Islet of Langerhans (tissue), 1 donor: ENCODE measurements around the gene SNX27.

ENCODE experiments used
- FAIRE-seq: peaks from one replicate; lab custom pipeline; 2011; peaks lifted over from hg19 to GRCh38; lab: Jason Lieb, UNC

The SNX27 gene

GRCh38 chr1:151706464-151707415 lies 94.9 kb downstream of the SNX27 start:
- no peak for FAIRE-seq

GRCh38 chr1:151707541-151708065 lies 95.8 kb downstream of the SNX27 start:
- no peak for FAIRE-seq

GRCh38 chr1:151708891-151709290 lies 97.0 kb downstream of the SNX27 start:
- FAIRE-seq: no peak

GRCh38 chr1:151710187-151710840 lies 98.5 kb downstream of the SNX27 start:
- no peak for FAIRE-seq

DNA sequence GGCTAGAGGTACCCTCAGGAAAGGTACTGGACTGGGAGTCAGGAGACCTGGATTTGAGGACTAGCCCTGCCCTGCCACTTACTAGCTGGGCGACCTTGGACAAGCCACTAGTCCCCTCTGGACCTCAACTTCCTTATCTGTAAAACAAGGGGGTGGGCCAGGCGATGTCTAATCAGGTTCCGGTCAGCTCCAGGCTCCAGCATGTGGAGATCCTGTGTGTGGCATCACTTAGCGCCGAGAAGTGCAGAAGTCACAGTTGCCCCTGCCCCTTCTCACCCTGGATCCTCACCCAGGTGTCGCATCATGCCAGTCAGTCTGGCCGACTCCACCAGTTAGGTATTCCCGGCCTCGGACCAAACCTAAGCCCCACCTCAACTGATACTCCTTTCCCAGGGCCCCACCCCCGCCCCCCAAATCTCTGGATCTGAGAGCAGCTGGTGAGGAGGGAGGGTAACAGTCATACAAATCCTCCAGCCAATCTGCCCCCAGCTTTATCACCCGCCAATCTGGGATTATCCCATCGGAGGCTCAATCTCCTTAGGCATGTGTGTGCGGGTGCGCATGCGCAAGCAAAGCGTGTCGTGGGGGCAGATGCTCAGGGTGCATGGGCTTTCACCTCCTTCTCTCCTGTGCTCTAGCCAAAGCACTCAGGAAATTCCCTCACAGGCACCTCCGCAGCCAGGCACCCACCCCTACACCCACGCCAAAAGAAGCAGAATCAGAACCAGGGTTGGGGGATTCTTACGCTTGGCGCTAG lies 99.4 kb downstream of the SNX27 start:
- FAIRE-seq: no peak

- FAIRE-seq: no peak
These were observed 100.1 kb downstream of the SNX27 start for GRCh38 chr1:151711951-151712350.

- peak; percentile 76 for FAIRE-seq
These were observed 101.2 kb downstream of the SNX27 start for GRCh38 chr1:151713044-151713443.

GRCh38 chr1:151713874-151714273 lies 102.0 kb downstream of the SNX27 start:
- no peak for FAIRE-seq

- no peak for FAIRE-seq
These were observed 103.2 kb downstream of the SNX27 start for GRCh38 chr1:151714820-151715725.

GRCh38 chr1:151715726-151716404 lies 104.0 kb downstream of the SNX27 start:
- FAIRE-seq: no peak

DNA sequence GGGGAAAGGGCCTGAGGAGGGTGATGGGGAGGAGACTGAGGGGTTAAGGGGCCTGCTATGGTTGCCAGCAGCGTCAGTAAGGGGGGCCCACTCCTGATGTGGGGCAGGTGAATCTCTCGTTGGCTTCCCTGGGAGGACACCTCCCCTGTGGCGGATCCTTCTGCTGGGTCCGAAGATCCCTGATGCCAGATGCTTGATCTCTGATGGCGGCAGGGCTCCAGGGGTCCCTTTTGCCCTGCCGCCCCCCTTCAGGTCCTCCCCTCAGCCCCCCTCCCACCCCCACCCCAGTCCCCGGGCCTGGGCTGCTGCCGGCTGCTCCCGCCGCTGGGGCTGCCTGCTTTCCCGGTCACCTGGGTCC lies 104.5 kb downstream of the SNX27 start:
- no peak for FAIRE-seq

DNA sequence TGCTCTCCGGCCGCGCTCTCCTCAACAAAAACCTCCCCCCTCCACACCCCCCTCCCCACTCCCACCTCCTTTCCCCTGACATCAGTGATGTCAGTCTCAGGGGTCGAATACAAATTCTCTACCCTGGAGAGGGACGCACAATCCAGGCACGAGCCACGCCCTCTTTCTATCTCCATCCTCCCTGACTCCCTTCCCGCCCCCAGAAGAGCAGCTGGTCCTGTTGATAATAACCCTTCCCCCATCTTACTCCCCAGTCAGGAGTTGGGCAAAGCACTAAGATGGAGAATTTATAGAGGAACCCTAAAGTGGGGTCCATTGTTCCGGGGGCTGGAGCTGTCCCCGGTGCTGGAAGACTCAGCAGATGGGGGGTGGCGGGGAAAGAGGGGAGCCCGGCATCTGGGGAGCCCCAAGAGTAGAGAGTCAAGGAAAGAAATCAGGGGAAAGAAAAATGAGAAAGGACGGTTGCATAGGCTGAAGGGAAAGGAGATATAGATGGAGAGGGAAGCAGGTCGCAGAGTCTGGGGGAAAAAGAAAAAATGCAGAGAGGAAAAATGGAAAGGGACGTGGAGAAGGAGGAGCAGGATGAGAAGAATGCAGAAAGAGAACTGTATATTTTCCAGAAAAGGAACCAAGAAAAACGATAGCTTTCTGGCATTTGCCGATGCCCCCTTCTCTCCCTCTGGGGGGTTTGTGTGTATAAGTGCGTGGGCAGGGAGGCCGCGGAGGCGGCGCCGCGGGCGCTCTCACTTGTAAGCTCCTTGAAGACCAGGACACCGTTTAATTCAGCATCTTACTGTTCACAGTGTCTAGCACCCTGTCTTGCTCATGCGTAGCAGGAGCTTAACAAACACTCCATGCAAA lies 105.2 kb downstream of the SNX27 start, which contains the start of gene CELF3:
Gene CELF3, minus strand, starts transcription at position 33 of the 861 bp plus-strand sequence. CDS start 783 bp downstream, outside the sequence.
- FAIRE-seq: peak; percentile 68

- FAIRE-seq: no peak
These were observed 106.2 kb downstream of the SNX27 start for GRCh38 chr1:151718011-151718431.

DNA sequence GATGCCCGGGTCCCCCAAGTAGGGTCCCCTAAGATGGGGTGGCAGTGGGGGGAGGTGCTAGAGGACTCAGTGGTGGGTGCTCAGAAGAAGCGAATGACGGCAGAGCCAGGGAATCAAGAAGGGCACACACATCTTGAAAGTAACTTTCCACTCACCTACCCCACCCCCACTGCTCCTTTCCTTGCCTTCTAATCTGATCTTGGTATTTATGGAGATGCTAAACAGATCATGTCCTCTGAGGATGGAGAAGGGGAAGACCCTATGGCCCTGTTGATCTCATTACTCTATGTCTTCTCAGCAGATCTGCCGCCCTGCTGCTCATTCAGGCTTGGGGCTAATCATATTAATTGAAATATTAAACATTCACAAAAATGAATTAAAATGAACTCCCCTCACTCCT lies 106.8 kb downstream of the SNX27 start:
- FAIRE-seq: no peak

DNA sequence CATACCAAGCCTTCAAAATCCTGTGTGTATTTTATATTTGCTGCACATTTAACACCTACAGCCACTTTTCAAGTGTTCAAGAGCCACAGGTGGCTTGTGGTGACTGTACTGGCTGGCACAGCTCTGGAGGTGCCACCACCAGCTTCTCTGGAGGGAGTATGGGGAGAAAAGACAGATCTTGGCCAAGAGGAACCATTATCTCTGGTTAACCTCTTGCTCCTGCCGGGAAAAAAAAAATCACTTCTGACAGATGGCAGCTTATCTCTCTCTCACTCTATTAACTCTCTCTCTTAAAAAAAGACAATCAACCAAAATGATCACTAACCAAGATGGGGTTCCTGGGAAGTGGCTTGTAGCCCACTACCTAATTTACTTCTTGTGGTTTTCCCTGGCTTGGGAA lies 108.3 kb downstream of the SNX27 start:
- FAIRE-seq: peak; percentile 55

DNA sequence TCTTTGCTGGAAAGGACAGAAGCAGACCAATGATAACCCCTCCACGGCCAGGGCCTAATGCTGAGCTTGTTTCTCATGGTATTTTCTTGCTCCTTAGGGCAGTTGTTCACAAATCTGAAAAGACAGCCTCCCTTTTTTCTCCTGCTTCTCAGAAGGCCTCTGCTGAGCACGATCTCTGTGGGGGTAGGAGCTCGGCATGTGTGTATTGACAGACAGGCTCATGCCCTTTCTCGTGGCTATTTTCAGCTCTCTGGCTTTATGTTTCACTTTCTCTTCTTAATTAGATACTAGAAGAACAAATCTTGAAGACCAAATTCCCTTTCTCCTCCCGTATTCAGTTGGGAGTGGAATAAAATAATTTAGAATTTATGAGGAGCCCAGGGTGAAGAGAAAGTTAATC lies 108.7 kb downstream of the SNX27 start:
- peak; percentile 75 for FAIRE-seq

DNA sequence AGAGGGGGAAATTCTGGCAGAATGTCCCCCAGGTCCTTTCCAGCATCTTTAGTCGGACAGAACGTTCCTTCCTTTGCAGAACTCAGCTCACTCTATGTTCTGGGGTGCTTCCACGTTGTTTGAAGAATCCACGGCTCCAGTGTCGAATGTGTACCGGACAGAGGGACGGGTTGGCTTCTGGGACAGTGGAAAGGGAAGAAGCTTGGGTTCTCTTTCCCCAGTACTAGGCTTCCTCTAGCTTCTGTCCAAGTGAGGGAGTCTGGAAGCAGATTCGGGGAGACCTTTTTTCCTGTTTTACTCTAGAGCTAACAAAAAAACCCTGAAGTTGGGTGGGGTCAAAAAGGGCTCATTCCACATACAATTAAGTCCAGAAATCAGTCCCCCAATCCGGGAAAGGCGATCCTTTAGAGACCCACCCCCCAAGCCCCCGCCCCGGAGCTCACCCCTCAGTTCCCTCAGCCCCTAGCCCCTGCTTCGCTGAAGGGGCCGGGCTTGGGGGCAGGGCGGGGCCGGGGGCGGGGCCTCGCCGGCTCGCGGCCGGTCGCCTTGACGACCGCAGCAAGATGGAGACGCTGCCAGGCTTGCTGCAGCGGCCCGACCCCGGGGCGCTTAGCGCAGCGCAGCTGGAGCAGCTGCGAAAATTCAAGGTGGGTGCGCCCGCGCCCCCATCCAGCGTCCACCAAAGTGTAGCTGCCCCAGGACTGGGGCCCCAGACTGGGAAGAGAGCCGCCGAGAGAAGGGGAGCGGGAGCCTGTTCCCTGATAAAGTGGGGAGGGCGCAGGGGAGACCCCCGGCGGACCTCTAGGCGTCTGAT lies 109.3 kb downstream of the SNX27 start, which contains the start of gene RIIAD1:
Gene RIIAD1, plus strand, starts transcription at position 549 of the 814 bp plus-strand sequence. Its CDS starts 15 bp downstream, at position 564.
- FAIRE-seq: no peak

- no peak for FAIRE-seq
These were observed 110.1 kb downstream of the SNX27 start for GRCh38 chr1:151721788-151722510.
